C4-2B (cell line): ENCODE results near the gene DUSP5.

Source experiments
- ZFX ChIP-seq: fragments of 450-650 bp; IDR thresholded peaks from 2 replicates; pipeline ENCODE4 v1.6.1; 2017
- TF ChIP-seq, protein P1 (sequence below): fragments of 450-650 bp; conservative IDR thresholded peaks from 2 replicates; pipeline ENCODE4 v1.5.1; 2017; ENCODE audit warnings: mild to moderate bottlenecking

DNA sequence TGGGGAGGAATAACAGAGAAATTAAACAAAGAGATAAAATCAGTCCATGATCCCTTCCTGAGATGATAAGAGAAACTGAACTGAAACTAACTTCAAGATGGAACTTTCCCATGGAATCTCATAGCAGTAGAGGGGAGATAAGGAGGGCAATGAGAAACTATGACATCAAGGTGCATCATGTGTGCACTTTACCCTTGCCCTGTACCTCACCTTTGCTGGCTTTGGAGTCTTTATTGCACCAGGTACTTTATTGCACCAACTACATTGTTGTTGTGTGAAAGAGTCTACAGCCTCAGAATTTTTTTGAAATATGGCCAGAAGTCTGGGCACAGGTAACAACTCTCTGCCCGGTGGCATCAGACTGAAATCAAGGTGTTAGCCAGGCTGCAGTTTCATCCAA, 58.6 kb downstream of the DUSP5 start:
- TF ChIP-seq, protein P1, sequence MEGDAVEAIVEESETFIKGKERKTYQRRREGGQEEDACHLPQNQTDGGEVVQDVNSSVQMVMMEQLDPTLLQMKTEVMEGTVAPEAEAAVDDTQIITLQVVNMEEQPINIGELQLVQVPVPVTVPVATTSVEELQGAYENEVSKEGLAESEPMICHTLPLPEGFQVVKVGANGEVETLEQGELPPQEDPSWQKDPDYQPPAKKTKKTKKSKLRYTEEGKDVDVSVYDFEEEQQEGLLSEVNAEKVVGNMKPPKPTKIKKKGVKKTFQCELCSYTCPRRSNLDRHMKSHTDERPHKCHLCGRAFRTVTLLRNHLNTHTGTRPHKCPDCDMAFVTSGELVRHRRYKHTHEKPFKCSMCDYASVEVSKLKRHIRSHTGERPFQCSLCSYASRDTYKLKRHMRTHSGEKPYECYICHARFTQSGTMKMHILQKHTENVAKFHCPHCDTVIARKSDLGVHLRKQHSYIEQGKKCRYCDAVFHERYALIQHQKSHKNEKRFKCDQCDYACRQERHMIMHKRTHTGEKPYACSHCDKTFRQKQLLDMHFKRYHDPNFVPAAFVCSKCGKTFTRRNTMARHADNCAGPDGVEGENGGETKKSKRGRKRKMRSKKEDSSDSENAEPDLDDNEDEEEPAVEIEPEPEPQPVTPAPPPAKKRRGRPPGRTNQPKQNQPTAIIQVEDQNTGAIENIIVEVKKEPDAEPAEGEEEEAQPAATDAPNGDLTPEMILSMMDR = no peak
- no peak for TF ChIP-seq ZFX
